Thoracic aorta (tissue), 2 donors: ENCODE measurements around the gene RETREG3. TPM values are rescaled to one million over a fixed set of nuclear protein-coding genes. Genes with fewer than 3 reads are reported as not detected.
"Not testable (repeated sequence)": the region's sequence is repeated elsewhere in the genome, so short reads cannot be mapped to it uniquely, and the experiment has no call there.

Source experiments
- ATAC-seq: fragments of 150-250 bp; one replicate; pipeline ENCODE4 v1.8.0; 2017; ENCODE audit warnings: low read depth; ENCODE audit not compliant: insufficient number of reproducible peaks, low FRiP score
- DNase-seq: peaks from one replicate; pipeline ENCODE4 v3.0.0-alpha.2; 2020; ENCODE audit warnings: low spot score
- H3K27ac ChIP-seq, 2 donors: fragments of 200-600 bp; sonication (generic); 1 replicate in 1 of 2; 2 replicates in 1 of 2; pipeline ENCODE4 v1.5.1; 2016; ENCODE audit warnings: mild to moderate bottlenecking in 2 of 2, moderate library complexity in 2 of 2
- H3K27me3 ChIP-seq: fragments of 200-600 bp; sonication (generic); replicated peaks from 2 replicates; pipeline ENCODE4 v1.6.0; 2016; ENCODE audit warnings: mild to moderate bottlenecking; ENCODE audit not compliant: insufficient read depth
- H3K36me3 ChIP-seq: fragments of 200-600 bp; sonication (generic); one replicate; pipeline ENCODE4 v1.5.1; 2016
- H3K4me1 ChIP-seq, 2 donors: fragments of 200-600 bp; sonication (generic); 1 replicate in 1 of 2; 2 replicates in 1 of 2; pipeline versions ENCODE4 v1.5.1 to v1.6.0; 2016; ENCODE audit warnings: low read depth in 2 of 2, mild to moderate bottlenecking in 1 of 2; ENCODE audit not compliant: control insufficient read depth in 1 of 2
- H3K4me3 ChIP-seq: fragments of 200-600 bp; sonication (generic); 2 replicates; pipeline ENCODE4 v1.5.1; 2016; ENCODE audit warnings: mild to moderate bottlenecking
- H3K9me3 ChIP-seq: fragments of 200-600 bp; sonication (generic); 2 replicates; pipeline ENCODE4 v1.5.1; 2016
- CTCF ChIP-seq: fragments of 200-600 bp; sonication (generic); IDR thresholded peaks from one replicate; pipeline ENCODE4 v1.5.1; 2019; ENCODE audit warnings: antibody characterized with exemption
- total RNA-seq, 2 donors: library from RNA; depleted of rRNA; stranded (reverse); fragments of >200 nt; gene quantifications; one replicate each; pipeline versions ENCODE4 v1.1.0 to v1.2.3, GENCODE V29; 2016

Gene RETREG3
- total RNA-seq, 2 donors from 2014 or later, result 49.0 to 60.4 TPM

- H3K4me3 ChIP-seq, result no peak overlapping the region
- no peaks in the 10 kb centered on the region for H3K27me3 ChIP-seq
- no peak overlapping the region for H3K27ac ChIP-seq
- H3K4me1 ChIP-seq, result peaks cover 1 to 3% of the 10 kb centered on the region in 2 donors
- no peak for ATAC-seq
- peaks cover 7% of the 10 kb centered on the region for H3K36me3 ChIP-seq
- no peak for DNase-seq
- no peak for TF ChIP-seq CTCF
- no peaks in the 10 kb centered on the region for H3K9me3 ChIP-seq
These were observed 61.5 kb downstream of the RETREG3 start for GRCh38 chr17:42547698-42548069.

- Histone ChIP-seq H3K27me3 (no peaks in the 10 kb centered on the region), H3K4me1 (peaks cover 0 to 3% of the 10 kb centered on the region in 2 donors), H3K27ac (no peak overlapping the region), H3K4me3 (no peak overlapping the region), H3K9me3 (no peaks in the 10 kb centered on the region), H3K36me3 (peaks cover 13% of the 10 kb centered on the region)
- no peak for DNase-seq
- ATAC-seq, result no peak
- no peak for TF ChIP-seq CTCF
These were observed 62.1 kb downstream of the RETREG3 start for GRCh38 chr17:42547001-42547461.

DNA sequence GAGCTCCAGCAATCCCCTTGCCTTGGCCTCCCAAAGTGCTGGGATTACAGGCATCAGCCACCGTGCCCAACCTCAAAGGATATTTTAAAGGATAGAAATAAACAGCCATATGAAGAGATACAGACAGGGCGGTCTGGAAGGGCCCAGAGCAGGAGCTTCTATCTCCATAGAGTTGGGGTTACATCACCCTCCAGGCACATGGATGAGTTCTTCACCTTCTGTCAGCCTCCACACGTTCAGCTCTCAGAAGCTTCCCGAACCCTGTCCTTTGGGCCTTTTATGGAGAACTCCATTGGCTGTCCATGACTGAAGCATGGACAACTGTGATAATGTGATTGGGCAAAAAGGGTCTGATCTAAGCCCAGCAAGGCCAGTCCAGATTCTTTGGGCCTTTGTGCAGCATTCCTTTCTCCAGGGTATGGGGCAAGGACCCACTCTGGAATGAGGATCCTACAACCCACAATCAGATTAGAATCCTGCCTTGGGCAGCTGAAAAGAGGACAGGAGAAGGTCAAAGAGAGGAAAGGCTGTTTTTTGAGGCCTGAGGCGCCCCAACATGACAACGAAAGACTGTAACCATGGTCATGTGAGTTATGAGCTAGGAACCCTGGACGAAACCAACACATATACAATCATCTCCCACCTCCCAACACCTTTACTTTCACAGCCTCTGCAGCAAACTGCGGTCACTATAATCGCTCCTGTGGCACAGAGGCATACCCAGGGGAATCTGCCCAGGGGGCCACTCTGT lies 63.2 kb downstream of the RETREG3 start:
- not testable (repeated sequence) for H3K4me1 ChIP-seq, DNase-seq, H3K4me3 ChIP-seq, ATAC-seq, H3K9me3 ChIP-seq, H3K27ac ChIP-seq, H3K27me3 ChIP-seq
- peaks cover 14% of the 10 kb centered on the region for H3K36me3 ChIP-seq

DNA sequence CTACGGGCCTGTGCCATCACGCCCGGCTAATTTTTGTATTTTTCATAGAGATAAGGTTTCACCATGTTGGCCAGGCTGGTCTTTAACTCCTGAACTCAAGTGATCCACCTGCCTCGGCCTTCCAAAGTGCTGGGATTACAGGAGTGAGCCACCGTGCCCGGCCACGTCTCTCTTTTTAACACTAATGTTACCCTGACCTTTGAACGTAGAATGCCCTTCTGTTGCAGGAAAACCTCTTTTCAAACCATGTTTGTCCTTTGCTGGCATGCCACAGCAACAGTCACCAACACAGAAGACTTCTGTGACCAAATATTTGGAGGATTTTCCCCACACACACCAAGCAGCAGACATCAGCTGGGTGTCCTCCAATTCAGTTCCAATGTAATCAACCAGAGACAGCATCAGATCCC lies 64.3 kb downstream of the RETREG3 start:
- DNase-seq, result no peak
- Histone ChIP-seq H3K4me3 (no peak overlapping the region), H3K27me3 (no peaks in the 10 kb centered on the region), H3K36me3 (peaks cover 14% of the 10 kb centered on the region), H3K4me1 (peaks cover 0 to 3% of the 10 kb centered on the region in 2 donors), H3K27ac (no peak overlapping the region), H3K9me3 (no peaks in the 10 kb centered on the region)
- no peak for ATAC-seq
- no peak for TF ChIP-seq CTCF

DNA sequence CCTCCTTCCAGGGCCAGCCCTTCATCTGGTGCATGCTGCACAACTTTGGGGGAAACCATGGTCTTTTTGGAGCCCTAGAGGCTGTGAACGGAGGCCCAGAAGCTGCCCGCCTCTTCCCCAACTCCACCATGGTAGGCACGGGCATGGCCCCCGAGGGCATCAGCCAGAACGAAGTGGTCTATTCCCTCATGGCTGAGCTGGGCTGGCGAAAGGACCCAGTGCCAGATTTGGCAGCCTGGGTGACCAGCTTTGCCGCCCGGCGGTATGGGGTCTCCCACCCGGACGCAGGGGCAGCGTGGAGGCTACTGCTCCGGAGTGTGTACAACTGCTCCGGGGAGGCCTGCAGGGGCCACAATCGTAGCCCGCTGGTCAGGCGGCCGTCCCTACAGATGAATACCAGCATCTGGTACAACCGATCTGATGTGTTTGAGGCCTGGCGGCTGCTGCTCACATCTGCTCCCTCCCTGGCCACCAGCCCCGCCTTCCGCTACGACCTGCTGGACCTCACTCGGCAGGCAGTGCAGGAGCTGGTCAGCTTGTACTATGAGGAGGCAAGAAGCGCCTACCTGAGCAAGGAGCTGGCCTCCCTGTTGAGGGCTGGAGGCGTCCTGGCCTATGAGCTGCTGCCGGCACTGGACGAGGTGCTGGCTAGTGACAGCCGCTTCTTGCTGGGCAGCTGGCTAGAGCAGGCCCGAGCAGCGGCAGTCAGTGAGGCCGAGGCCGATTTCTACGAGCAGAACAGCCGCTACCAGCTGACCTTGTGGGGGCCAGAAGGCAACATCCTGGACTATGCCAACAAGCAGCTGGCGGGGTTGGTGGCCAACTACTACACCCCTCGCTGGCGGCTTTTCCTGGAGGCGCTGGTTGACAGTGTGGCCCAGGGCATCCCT lies 65.7 kb downstream of the RETREG3 start:
- Histone ChIP-seq H3K27me3 (no peaks in the 10 kb centered on the region), H3K4me3 (no peak overlapping the region), H3K9me3 (no peaks in the 10 kb centered on the region), H3K4me1 (peaks cover 0 to under 1% of the 10 kb centered on the region in 2 donors), H3K36me3 (peaks cover 27% of the 10 kb centered on the region), H3K27ac (no peak overlapping the region)
- no peak for TF ChIP-seq CTCF
- ATAC-seq, result no peak
- DNase-seq, result no peak
